ENCODE measurements around the gene ARHGAP8.

- TF ChIP-seq CTCF (IDR thresholded peaks at IDR 0.05; ENCODE audit: insufficient read depth, low read length), result no peak
- no peak for TF ChIP-seq POLR2AphosphoS5 (IDR thresholded peaks at IDR 0.05; ENCODE audit: low read depth)
- no peak for TF ChIP-seq REST (IDR thresholded peaks at IDR 0.05; ENCODE audit: insufficient replicate concordance, low read depth)
- no peak for TF ChIP-seq GABPA (IDR thresholded peaks at IDR 0.05; ENCODE audit: low read depth)
- TF ChIP-seq SPI1 (IDR thresholded peaks at IDR 0.05; ENCODE audit: borderline replicate concordance, low read depth), result no peak
Measured at GRCh38 chr22:44861245-44861644, 108.9 kb downstream of the ARHGAP8 start.

All from HL-60 (cell line).